Lung microvascular endothelial cell (primary cell): ENCODE results near the gene B4GALT5. TPM values are rescaled to one million over a fixed set of nuclear protein-coding genes. Genes with fewer than 3 reads are reported as not detected.
"Not testable (repeated sequence)": the region's sequence is repeated elsewhere in the genome, so short reads cannot be mapped to it uniquely, and the experiment has no call there.

Source experiments
- DNase-seq, 2 donors: peaks; one replicate each; pipeline versions ENCODE4 v3.0.0 to v3.0.0-alpha.2; 2010; ENCODE audit warnings: low read depth in 2 of 2
- total RNA-seq: library from RNA; depleted of rRNA; stranded (reverse); fragments of >200 nt; gene quantifications from 2 replicates; pipeline ENCODE4 v1.2.1, GENCODE V29; 2014

B4GALT5 gene
- total RNA-seq, 1 donor from 2014 or later, result 61.9 TPM

- no peak for DNase-seq
These were observed 83.2 kb downstream of the B4GALT5 start for GRCh38 chr20:49630396-49630951.

GRCh38 chr20:49629606-49630005 is 84.1 kb downstream of the B4GALT5 start:
- no peak for DNase-seq

- peak in 1 of 2 donors; percentile 8 for DNase-seq
These were observed 85.4 kb downstream of the B4GALT5 start for GRCh38 chr20:49628280-49628679.

- no peak for DNase-seq
These were observed 86.3 kb downstream of the B4GALT5 start for GRCh38 chr20:49627329-49627761.

GRCh38 chr20:49624988-49625387 is 88.7 kb downstream of the B4GALT5 start:
- not testable (repeated sequence) for DNase-seq

- no peak for DNase-seq
These were observed 89.4 kb downstream of the B4GALT5 start for GRCh38 chr20:49624317-49624716.

- no peak for DNase-seq
These were observed 91.4 kb downstream of the B4GALT5 start for GRCh38 chr20:49622243-49622642.

- no peak for DNase-seq
These were observed 93.1 kb downstream of the B4GALT5 start for GRCh38 chr20:49620364-49621240.

GRCh38 chr20:49619113-49620048 is 94.3 kb downstream of the B4GALT5 start:
- no peak for DNase-seq

- DNase-seq, result no peak
These were observed 95.4 kb downstream of the B4GALT5 start for GRCh38 chr20:49618289-49618688.

- not testable (repeated sequence) for DNase-seq
These were observed 96.3 kb downstream of the B4GALT5 start for GRCh38 chr20:49617394-49617793.

GRCh38 chr20:49616154-49617007 is 97.3 kb downstream of the B4GALT5 start:
- no peak for DNase-seq

- DNase-seq, result no peak
These were observed 98.1 kb downstream of the B4GALT5 start for GRCh38 chr20:49615401-49616153.

- DNase-seq, result not testable (repeated sequence)
These were observed 98.7 kb downstream of the B4GALT5 start for GRCh38 chr20:49615051-49615400.

- no peak for DNase-seq
These were observed 99.2 kb downstream of the B4GALT5 start for GRCh38 chr20:49614338-49615050.

GRCh38 chr20:49612127-49612738 is 101.4 kb downstream of the B4GALT5 start:
- DNase-seq, result no peak

GRCh38 chr20:49611539-49612126 is 102.0 kb downstream of the B4GALT5 start:
- DNase-seq, result not testable (repeated sequence)

- DNase-seq, result peak; percentile 53 to 71
These were observed 102.8 kb downstream of the B4GALT5 start for GRCh38 chr20:49610691-49611538.
